ENCODE measurements around the gene CCHCR1. TPM values are rescaled to one million over a fixed set of nuclear protein-coding genes. Genes with fewer than 3 reads are reported as not detected.

Gene CCHCR1
- total and polyA plus RNA-seq, 4 donors: 3.1 to 9.9 (median 6.2) TPM

- H3K9ac ChIP-seq (ENCODE audit: low read depth in 1 of 2, low read length in 2 of 2): no peak overlapping the region
- WGBS: 90% methylated on average over 13 of the region's 13 CpGs
- H3K27ac ChIP-seq (ENCODE audit: low read depth in 1 of 2, low read length in 2 of 2): no peak overlapping the region
Observed at GRCh38 chr6:31162463-31163165, 5.0 kb upstream of the CCHCR1 start.

GRCh38 chr6:31161216-31162126 is 3.9 kb upstream of the CCHCR1 start:
- Histone ChIP-seq H3K27ac (ENCODE audit: low read depth in 1 of 2, low read length in 2 of 2) (no peak overlapping the region), H3K4me3 (ENCODE audit: low read depth in 1 of 3, low read length in 3 of 3) (no peak overlapping the region), H3K27me3 (ENCODE audit: control insufficient read depth in 4 of 4, insufficient read depth in 4 of 4, low read length in 3 of 4) (no peaks in the 10 kb centered on the region), H3K4me1 (ENCODE audit: control insufficient read depth in 4 of 4, insufficient read depth in 4 of 4, low read length in 3 of 4) (peaks cover 3 to 14% (median 11%) of the 10 kb centered on the region in 4 donors), H3K9me3 (ENCODE audit: control insufficient read depth in 4 of 4, low read length in 3 of 4) (no peaks in the 10 kb centered on the region), H3K9ac (ENCODE audit: low read depth in 1 of 2, low read length in 2 of 2) (no peak overlapping the region), H3K36me3 (ENCODE audit: control insufficient read depth in 4 of 4, insufficient read depth in 3 of 4, low read depth in 1 of 4, low read length in 3 of 4) (no peaks in the 10 kb centered on the region)
- no peak for DNase-seq (ENCODE audit: low spot score)
- WGBS: 94% methylated on average over 19 of the region's 19 CpGs
- TF ChIP-seq SP1 (IDR thresholded peaks at IDR 0.05): no peak
- no peak for TF ChIP-seq EGR1 (IDR thresholded peaks at IDR 0.05; ENCODE audit: low read depth in 2 of 2)
- TF ChIP-seq YY1 (IDR thresholded peaks at IDR 0.05): no peak
- no peak for TF ChIP-seq TAF1 (conservative IDR thresholded peaks at IDR 0.05)
- TF ChIP-seq MAX (IDR thresholded peaks at IDR 0.05): no peak
- TF ChIP-seq RAD21 (IDR thresholded peaks at IDR 0.05): no peak
- TF ChIP-seq HNF4A (conservative IDR thresholded peaks at IDR 0.05): no peak
- no peak for TF ChIP-seq HNF4G (IDR thresholded peaks at IDR 0.05)
- TF ChIP-seq ATF3 (IDR thresholded peaks at IDR 0.05): no peak
- no peak for TF ChIP-seq RXRA (IDR thresholded peaks at IDR 0.05)
- no peak for TF ChIP-seq ZBTB33 (IDR thresholded peaks at IDR 0.05)

More at GRCh38 chr6:31162463-31163165, 5.0 kb upstream of the CCHCR1 start:
- no peak for DNase-seq (ENCODE audit: low spot score)
- Histone ChIP-seq H3K9me3 (ENCODE audit: control insufficient read depth in 4 of 4, low read length in 3 of 4) (no peaks in the 10 kb centered on the region), H3K4me3 (ENCODE audit: low read depth in 1 of 3, low read length in 3 of 3) (no peak overlapping the region), H3K36me3 (ENCODE audit: control insufficient read depth in 4 of 4, insufficient read depth in 3 of 4, low read depth in 1 of 4, low read length in 3 of 4) (no peaks in the 10 kb centered on the region), H3K27me3 (ENCODE audit: control insufficient read depth in 4 of 4, insufficient read depth in 4 of 4, low read length in 3 of 4) (no peaks in the 10 kb centered on the region), H3K4me1 (ENCODE audit: control insufficient read depth in 4 of 4, insufficient read depth in 4 of 4, low read length in 3 of 4) (peaks cover 3 to 11% (median 8%) of the 10 kb centered on the region in 4 donors)
- TF ChIP-seq RAD21 (IDR thresholded peaks at IDR 0.05): no peak
- TF ChIP-seq RXRA (IDR thresholded peaks at IDR 0.05): no peak
- TF ChIP-seq JUND (IDR thresholded peaks at IDR 0.05): no peak
- no peak for TF ChIP-seq CTCF (IDR thresholded peaks at IDR 0.05; ENCODE audit: low read depth, low read length, missing input control)
- TF ChIP-seq NR2F2 (IDR thresholded peaks at IDR 0.05): no peak
- TF ChIP-seq HNF4G (IDR thresholded peaks at IDR 0.05): no peak
- TF ChIP-seq EGR1 (IDR thresholded peaks at IDR 0.05; ENCODE audit: low read depth in 2 of 2): no peak
- TF ChIP-seq REST (IDR thresholded peaks at IDR 0.05): no peak
